ENCODE data around the gene IL16.

IL16 gene

DNA sequence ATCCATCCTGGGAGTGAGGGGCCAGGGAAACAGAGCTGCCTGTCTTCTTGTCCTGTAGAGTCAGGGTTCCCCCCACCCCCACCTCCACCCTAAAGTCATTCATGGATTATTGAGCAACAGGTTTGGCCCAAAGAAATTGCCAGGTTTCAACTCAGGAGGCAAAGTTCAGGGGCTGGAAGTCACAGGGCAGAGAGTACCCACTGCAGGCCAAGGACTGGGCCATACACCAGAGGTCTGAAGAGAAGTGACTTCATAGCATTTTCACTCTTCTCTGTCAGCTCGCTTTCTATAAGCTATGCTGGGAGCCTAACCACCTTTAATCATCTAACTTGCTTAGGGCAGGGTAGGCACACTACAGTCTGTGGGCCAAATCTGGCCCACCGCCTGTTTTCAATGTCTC lies 77.2 kb downstream of the IL16 start:
- Mint-ChIP-seq H3K27ac (no peak overlapping the region), H3K27me3 (no peaks in the 10 kb centered on the region), H3K4me3 (no peak overlapping the region), H3K36me3 (peaks cover 21% of the 10 kb centered on the region), H3K4me1 (peaks cover 32% of the 10 kb centered on the region), H3K9me3 (peaks cover 20% of the 10 kb centered on the region)
- no peak for DNase-seq
- CTCF ChIA-PET: interaction anchor here (0.6 to 13.2 kb wide), 18 partner anchors 8 to 295 kb away, joined by 3 to 202 read pairs (median 4); no protein-coding TSS in a partner anchor

DNA sequence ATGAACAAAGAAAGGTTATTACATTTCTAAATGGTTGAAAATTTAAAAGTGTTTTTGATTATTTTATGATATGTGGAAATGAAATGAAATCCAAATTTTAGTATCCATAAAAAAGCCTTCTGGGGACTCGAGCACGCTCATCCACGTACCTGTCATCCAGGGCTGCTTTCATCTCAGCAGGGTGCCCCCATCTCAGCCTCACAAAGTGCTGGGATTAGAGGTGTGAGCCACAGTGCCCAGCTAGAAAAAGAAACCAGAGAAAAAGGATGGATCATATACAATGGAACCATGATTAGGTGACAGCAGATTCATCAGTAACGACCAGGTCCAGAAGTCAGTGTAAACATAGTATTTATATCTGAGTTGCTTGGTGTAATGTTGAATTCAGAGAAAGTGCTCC lies 77.6 kb downstream of the IL16 start:
- H3K27me3 Mint-ChIP-seq: no peaks in the 10 kb centered on the region
- H3K4me3 Mint-ChIP-seq: no peak overlapping the region
- H3K9me3 Mint-ChIP-seq: peaks cover 20% of the 10 kb centered on the region
- DNase-seq: no peak
- no peak overlapping the region for H3K27ac Mint-ChIP-seq
- peaks cover 28% of the 10 kb centered on the region for H3K4me1 Mint-ChIP-seq
- peaks cover 21% of the 10 kb centered on the region for H3K36me3 Mint-ChIP-seq
- CTCF ChIA-PET: interaction anchor here (0.7 to 13.2 kb wide), 23 partner anchors 8 to 283 kb away, joined by 3 to 202 read pairs (median 7); partner anchors contain the start of gene STARD5

DNA sequence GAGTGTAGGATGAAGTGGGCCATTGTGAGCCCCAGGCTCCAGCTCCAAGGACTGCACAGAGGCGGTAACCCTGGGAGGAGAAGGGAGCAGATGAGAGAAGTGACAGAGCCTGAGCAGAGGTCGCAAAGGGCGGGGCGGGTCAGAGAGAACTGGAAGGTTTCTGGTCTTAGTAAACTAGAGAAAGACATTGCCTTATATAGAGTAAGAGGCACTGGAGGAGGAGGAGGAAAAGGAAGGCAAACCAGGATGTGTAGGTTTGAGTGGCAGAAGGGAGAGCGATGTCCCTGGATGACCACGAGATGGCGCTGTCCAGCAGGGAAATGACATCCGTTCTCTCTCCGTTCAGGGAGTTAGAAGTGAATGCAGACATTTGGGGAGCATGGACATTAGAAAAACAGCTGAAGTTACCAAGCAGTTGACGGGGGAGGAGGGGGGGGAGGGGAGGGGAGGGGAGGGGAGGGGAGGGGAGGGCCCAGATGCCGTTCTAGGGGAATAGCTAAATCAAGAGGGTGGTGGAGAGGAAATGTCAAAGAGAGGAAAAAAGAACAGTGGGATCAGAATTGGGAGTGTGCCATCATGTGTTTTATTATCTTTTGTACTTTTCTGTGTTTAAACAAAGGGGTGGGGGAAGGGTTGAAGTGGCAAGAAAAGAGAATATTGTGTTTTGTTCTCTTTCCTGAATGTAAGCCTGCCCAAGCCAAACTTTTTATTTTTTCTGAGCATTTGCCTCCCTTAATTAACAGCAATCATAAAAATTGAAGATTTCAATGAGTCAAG lies 78.4 kb downstream of the IL16 start:
- H3K9me3 Mint-ChIP-seq: peaks cover 20% of the 10 kb centered on the region
- peaks cover 26% of the 10 kb centered on the region for H3K4me1 Mint-ChIP-seq
- peaks cover 2% of the 10 kb centered on the region for H3K27me3 Mint-ChIP-seq
- no peak overlapping the region for H3K4me3 Mint-ChIP-seq
- CTCF ChIA-PET: interaction anchor here (0.6 to 13.2 kb wide), 32 partner anchors 9 to 284 kb away, joined by 3 to 202 read pairs (median 4); partner anchors contain the start of gene STARD5
- H3K27ac Mint-ChIP-seq: peak overlapping the region; percentile 13
- H3K36me3 Mint-ChIP-seq: peaks cover 21% of the 10 kb centered on the region
- peak; percentile 89 for DNase-seq

DNA sequence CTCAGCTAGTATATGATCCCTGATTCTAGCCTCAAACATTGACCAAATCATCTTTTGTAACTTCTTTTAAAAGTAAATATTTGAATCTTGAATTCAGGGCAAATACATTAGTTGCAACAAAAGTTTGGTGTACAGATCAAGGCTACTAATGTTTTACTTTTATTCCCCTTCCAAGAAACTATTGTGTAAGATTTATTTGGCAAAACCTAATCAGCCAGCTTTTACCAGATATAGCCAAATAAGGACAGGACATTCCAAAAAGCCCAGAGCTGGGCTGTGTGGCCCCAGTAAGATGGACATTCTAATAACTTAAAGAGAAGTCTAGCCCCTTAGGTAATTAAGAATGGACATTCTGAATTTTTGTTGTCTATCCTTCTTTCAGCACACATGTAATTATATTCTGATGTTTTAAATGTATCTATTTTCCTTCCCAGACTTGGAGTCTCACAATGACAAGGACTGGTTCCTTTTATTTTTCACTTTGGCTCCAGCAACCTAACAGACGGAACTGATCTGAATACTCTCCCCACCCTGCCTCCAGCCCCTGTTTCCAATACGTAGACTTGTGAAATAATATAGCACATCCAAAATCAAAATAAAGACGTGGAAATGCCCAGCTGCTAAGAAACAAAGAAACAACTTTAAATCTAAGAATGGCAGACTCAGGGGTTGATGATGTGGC lies 79.2 kb downstream of the IL16 start:
- CTCF ChIA-PET: interaction anchor here (0.6 to 13.2 kb wide), 27 partner anchors 8 to 285 kb away, joined by 3 to 202 read pairs (median 4); partner anchors contain the start of gene STARD5
- Mint-ChIP-seq H3K4me3 (no peak overlapping the region), H3K27me3 (peaks cover 3% of the 10 kb centered on the region), H3K9me3 (peaks cover 20% of the 10 kb centered on the region), H3K4me1 (peaks cover 31% of the 10 kb centered on the region), H3K36me3 (peaks cover 21% of the 10 kb centered on the region), H3K27ac (no peak overlapping the region)
- no peak for DNase-seq

DNA sequence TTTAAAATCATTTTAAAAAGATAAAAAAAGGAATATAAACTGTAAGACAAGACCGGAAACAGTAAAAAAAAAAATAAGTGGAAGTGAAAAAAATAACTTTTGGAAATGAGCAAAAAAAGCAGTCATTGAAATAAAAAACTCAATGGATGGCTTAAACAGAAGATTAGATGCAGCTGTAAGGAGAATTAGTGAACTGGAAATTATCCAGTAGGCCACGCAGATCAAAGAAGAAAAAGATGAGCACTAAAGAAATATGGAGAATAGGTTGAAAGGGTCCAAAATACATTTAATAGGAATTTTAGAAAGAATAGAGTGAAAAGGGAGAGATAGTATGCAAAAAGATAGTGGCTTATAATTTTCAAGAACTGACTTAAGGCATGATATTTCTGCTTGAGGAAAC lies 80.3 kb downstream of the IL16 start:
- CTCF ChIA-PET: interaction anchor here (1.4 to 13.2 kb wide), 3 partner anchors 10 to 58 kb away, joined by 4 to 202 read pairs (median 22); no protein-coding TSS in a partner anchor
- Mint-ChIP-seq H3K27ac (no peak overlapping the region), H3K4me3 (no peak overlapping the region), H3K4me1 (peaks cover 40% of the 10 kb centered on the region), H3K27me3 (peaks cover 3% of the 10 kb centered on the region), H3K9me3 (peaks cover 20% of the 10 kb centered on the region), H3K36me3 (peaks cover 21% of the 10 kb centered on the region)
- no peak for DNase-seq

DNA sequence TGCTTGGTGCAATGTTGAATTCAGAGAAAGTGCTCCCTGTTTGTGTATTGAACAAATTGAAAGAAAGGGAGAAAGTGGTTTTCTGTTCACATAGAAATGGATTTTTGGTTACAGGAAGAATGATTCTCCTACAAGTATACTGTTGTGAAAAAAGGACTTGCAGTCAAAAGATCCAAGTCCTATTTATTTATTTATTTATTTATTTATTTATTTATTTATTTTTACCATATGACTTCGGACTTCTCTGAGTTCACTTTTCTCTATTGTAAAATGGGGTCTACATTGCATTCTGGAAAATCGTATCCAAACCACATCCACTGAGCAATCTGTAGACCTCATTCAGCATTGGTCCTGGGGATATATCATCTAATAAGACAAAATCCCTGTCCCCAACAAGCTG lies 81.2 kb downstream of the IL16 start:
- Mint-ChIP-seq H3K9me3 (peaks cover 20% of the 10 kb centered on the region), H3K36me3 (peaks cover 21% of the 10 kb centered on the region), H3K27me3 (peaks cover 3% of the 10 kb centered on the region)

DNA sequence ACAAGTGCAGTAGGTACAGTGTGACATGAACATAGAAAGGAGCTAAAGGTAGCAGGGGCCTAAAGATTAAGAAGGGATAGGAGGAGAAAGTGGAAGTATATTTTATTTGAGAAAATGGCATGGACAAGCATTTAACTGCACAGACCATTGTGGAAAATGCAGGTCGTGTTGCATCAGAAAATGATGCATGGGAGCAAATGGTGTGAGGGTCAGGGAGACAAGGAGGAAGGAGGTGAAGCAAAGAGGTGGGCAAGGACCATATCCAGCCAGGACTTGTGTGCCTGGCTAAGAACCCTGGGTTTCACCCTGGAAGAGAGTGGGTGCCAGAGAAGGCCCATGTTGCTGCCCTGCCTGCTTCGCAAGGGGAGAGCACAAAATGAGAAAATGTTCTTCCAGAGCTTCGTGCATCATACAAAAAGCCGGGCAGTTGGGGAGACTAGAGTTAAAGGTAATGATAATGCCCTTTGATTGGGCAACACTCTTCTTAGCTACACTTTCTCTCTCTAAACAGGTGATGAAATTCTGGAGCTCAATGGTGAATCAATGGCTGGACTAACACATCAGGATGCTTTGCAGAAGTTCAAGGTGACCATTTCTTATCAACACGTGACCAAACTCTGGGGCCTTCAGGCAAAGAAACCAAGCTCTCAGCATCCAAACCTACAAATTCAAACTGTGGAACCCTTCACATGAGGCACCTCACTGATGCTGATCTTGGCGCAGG lies 81.8 kb downstream of the IL16 start:
- Mint-ChIP-seq H3K4me3 (no peak overlapping the region), H3K4me1 (peaks cover 42% of the 10 kb centered on the region), H3K9me3 (peaks cover 20% of the 10 kb centered on the region), H3K36me3 (peaks cover 21% of the 10 kb centered on the region), H3K27ac (no peak overlapping the region), H3K27me3 (peaks cover 3% of the 10 kb centered on the region)
- no peak for DNase-seq
- CTCF ChIA-PET: interaction anchor here (2.1 to 13.2 kb wide), 3 partner anchors 12 to 121 kb away, joined by 8 to 202 read pairs (median 29); no protein-coding TSS in a partner anchor

More for the DNA sequence above, 81.2 kb downstream of the IL16 start:
- no peak overlapping the region for H3K4me3 Mint-ChIP-seq
- no peak overlapping the region for H3K27ac Mint-ChIP-seq
- CTCF ChIA-PET: interaction anchor here (1.4 to 13.2 kb wide), 3 partner anchors 18 to 122 kb away, joined by 4 to 202 read pairs (median 8); no protein-coding TSS in a partner anchor
- H3K4me1 Mint-ChIP-seq: peaks cover 42% of the 10 kb centered on the region
- DNase-seq: no peak

DNA sequence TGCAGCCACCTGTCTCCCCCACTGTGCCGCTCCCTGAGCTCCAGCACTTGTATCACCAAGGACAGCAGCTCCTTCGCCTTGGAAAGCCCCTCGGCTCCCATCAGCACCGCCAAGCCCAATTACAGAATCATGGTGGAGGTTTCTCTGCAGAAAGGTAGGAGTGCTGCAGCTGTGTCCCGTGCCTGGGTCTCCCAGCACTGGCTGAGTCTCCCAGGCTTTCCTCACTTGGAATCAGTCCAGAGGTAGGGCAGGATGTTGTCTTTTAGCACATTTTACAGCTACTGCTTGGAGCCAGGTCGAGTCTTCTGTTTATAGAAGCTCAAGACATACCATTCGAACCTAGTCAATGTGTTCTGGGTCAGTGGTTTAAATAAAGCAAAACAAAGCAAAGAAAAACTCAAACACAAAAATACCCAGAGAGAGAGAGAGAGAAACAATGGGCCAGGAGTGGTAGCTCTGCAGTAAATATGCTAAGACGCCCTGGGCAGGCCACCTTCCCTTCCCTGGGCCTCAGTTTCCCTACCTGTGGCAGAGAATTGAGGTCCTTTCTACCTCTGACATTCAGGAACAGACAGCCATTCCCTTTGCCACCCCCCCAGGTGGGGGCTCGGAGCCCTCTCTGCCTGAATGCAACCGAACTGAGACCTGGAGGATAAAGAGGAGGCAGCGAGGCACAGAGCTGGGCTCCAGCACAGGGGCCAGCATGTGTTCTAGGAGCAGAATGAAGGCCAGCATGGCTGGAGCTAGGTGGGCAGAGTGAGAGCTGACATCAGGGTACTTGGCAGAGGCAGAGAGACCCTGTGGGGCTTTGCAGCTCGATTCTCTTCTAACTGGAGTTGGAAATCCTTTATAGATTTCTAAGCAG lies 83.2 kb downstream of the IL16 start:
- Mint-ChIP-seq H3K9me3 (peaks cover 20% of the 10 kb centered on the region), H3K27me3 (peaks cover 3% of the 10 kb centered on the region), H3K4me3 (no peak overlapping the region), H3K27ac (peak overlapping the region; percentile 8), H3K4me1 (peaks cover 44% of the 10 kb centered on the region), H3K36me3 (peaks cover 21% of the 10 kb centered on the region)
- no peak for DNase-seq
- CTCF ChIA-PET: interaction anchor here (0.7 to 13.2 kb wide), 5 partner anchors 14 to 122 kb away, joined by 4 to 202 read pairs (median 8); no protein-coding TSS in a partner anchor

DNA sequence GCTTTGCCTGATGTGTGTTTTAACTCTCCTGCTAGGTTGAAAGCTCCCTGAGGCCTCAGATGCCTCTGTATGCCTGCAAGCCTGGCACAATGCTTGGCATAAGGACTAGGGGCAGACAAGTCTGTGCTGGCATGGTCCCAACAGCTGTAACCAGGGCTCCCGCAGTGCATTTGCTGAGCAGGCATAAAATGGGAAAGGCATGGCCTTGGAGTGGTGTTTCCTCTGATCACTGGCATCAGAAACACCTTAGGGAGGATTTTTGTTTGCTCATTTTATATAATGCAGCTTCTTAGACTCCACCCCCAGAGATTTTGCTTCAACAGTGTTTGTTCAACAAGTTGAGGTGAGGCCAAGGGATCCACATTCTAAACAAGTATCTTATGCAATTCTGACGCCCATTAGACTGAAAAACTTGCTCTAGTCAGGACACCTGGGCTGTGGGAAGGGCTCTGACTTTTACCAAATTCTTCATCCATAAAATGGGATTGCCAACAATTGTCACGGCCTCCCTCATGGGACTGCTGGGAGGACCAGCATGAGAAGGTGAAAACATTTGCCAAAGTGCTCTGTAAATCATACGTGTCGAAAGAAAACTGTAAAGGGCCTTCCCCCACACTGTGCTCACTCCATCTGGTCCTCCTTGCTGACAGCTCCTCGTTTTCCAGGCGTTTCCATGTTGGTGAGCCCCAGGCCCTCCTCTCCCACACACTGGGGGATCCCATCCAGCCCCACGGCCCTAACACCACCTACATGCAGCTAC lies 84.2 kb downstream of the IL16 start:
- DNase-seq: no peak
- Mint-ChIP-seq H3K4me3 (no peak overlapping the region), H3K9me3 (peaks cover 20% of the 10 kb centered on the region), H3K4me1 (peaks cover 44% of the 10 kb centered on the region), H3K36me3 (peaks cover 21% of the 10 kb centered on the region), H3K27me3 (peaks cover 3% of the 10 kb centered on the region), H3K27ac (no peak overlapping the region)
- CTCF ChIA-PET: interaction anchor here (5.8 to 13.2 kb wide), 2 partner anchors 15 kb away, joined by 29 to 202 read pairs; no protein-coding TSS in a partner anchor

DNA sequence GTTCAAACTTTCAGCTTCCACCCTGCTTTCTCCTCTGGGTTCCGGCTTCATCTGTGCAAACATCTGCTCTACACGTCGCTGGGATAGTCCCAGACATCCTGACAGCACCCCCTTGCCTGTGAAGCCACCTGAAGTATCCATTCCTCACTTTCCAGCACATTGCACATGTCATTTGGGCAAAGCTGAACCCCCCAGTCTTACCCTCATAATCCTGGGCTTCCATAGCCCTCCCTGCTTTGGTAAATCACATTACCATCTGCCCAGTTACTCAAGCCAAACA lies 84.7 kb downstream of the IL16 start:
- CTCF ChIA-PET: interaction anchor here (5.8 to 13.2 kb wide), 2 partner anchors 15 kb away, joined by 29 to 202 read pairs; no protein-coding TSS in a partner anchor
- H3K27ac Mint-ChIP-seq: no peak overlapping the region
- DNase-seq: no peak
- H3K4me3 Mint-ChIP-seq: no peak overlapping the region
- H3K27me3 Mint-ChIP-seq: peaks cover 3% of the 10 kb centered on the region
- peaks cover 21% of the 10 kb centered on the region for H3K36me3 Mint-ChIP-seq
- H3K4me1 Mint-ChIP-seq: peaks cover 44% of the 10 kb centered on the region
- peaks cover 20% of the 10 kb centered on the region for H3K9me3 Mint-ChIP-seq

DNA sequence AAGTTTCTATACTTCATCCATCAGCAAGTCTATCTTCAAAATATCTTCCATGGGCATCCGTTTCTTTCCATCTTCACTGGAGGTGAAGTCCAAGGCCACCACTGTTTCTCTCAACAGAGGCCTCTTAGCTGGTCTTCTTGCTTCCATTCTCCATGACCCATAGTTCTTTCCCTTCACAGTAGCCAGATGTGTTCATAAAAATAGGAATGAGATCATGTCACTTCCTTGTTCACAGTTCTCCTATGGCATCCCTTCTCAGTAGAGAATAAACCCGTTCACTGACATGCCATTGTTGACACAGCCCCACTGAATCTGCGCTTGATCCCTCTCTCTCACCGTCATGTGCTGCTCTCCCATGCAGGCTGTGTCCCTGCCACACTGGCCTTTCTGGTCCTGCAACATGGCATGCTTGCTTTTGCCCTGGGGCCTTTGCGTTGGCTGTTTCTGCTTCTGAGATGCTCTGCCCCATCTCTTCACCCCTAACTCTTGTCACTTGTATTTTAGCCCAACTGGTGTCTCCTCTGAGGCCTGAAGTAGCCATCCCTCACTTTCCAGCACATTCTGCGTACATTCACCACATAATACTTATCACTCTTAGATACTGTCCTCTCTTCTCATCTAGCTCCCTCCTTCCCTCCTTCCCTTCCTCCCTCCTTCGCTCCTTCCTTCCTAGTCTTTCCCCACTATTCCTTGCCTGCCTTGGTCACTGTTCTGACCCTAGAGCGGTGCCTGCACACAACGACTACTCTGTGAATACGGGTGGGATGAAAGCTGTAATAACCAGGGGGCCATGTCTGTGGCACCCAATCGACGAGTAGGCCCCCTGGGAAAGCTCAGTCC lies 85.3 kb downstream of the IL16 start:
- no peak overlapping the region for H3K4me3 Mint-ChIP-seq
- peaks cover 17% of the 10 kb centered on the region for H3K9me3 Mint-ChIP-seq
- CTCF ChIA-PET: interaction anchor here (5.8 to 13.2 kb wide), 2 partner anchors 14 to 16 kb away, joined by 29 to 202 read pairs; no protein-coding TSS in a partner anchor
- H3K27me3 Mint-ChIP-seq: peaks cover 3% of the 10 kb centered on the region
- no peak overlapping the region for H3K27ac Mint-ChIP-seq
- no peak for DNase-seq
- peaks cover 49% of the 10 kb centered on the region for H3K4me1 Mint-ChIP-seq
- H3K36me3 Mint-ChIP-seq: peaks cover 21% of the 10 kb centered on the region

DNA sequence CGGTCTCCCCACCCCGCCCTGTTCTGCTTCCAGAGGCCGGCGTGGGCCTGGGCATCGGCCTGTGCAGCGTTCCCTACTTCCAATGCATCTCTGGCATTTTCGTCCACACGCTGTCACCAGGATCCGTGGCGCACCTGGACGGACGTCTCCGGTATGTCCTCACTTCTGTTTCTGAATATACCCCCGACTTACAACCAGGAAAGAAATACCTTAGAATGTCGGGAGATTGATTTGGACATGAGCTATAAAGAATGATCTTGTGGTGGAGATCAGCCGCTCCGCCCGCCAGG lies 85.9 kb downstream of the IL16 start:
- H3K36me3 Mint-ChIP-seq: peaks cover 18% of the 10 kb centered on the region
- no peak overlapping the region for H3K4me3 Mint-ChIP-seq
- peaks cover 14% of the 10 kb centered on the region for H3K9me3 Mint-ChIP-seq
- no peak overlapping the region for H3K27ac Mint-ChIP-seq
- no peak for DNase-seq
- CTCF ChIA-PET: interaction anchor here (5.8 to 13.2 kb wide), 2 partner anchors 14 to 17 kb away, joined by 29 to 202 read pairs; no protein-coding TSS in a partner anchor
- H3K4me1 Mint-ChIP-seq: peaks cover 55% of the 10 kb centered on the region
- peaks cover 3% of the 10 kb centered on the region for H3K27me3 Mint-ChIP-seq
